WI38 (cell line): ENCODE results near the gene NR3C2.

Experiments
- H3K4me3 ChIP-seq: 2 replicates; pipeline ENCODE4 v1.5.1; 2011; ENCODE audit warnings: low read depth, mild to moderate bottlenecking, control low read depth, low read length
- CTCF ChIP-seq: IDR thresholded peaks from 2 replicates; pipeline ENCODE4 v1.5.1; 2012; ENCODE audit warnings: low read depth, mild to moderate bottlenecking, control low read depth, low read length

The NR3C2 gene

DNA sequence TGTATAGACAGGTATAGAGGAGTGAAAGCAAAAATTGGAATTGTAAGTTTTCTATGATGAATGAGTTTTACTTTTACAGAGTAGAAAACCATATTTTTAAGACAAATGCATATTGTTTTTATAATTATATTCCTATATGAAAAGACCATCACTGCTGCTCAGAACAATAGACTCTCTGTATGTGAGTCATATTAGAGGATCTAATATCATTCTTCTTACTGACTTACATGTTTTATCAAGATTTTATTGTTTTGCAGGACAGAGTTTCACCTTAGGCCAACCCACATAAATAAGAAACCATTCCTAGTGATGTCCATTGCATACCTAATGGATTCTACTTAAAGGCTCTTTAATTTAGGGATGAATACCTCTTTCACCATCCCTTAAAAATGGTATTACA lies 88.6 kb downstream of the NR3C2 start:
- no peak overlapping the region for H3K4me3 ChIP-seq
- TF ChIP-seq CTCF = no peak

DNA sequence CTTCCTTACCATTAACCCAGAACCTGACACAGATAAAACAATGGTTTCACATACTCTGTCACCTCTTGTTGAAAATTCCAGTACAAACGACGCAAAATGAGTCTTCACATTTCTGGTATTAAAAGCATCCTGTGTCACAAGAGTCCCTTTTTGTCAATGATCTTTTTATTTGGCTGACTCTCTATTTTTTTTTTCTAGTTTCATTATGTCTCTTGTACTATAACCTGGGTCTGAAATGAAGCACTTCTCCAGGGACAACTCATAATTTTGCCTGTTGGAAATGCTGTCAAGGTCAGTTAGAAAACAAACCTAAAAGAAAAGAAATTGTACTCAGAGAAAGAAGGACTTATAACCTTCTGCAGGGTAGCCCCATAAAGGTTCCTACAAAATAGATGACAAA lies 93.1 kb downstream of the NR3C2 start:
- no peak for TF ChIP-seq CTCF
- H3K4me3 ChIP-seq = no peak overlapping the region

DNA sequence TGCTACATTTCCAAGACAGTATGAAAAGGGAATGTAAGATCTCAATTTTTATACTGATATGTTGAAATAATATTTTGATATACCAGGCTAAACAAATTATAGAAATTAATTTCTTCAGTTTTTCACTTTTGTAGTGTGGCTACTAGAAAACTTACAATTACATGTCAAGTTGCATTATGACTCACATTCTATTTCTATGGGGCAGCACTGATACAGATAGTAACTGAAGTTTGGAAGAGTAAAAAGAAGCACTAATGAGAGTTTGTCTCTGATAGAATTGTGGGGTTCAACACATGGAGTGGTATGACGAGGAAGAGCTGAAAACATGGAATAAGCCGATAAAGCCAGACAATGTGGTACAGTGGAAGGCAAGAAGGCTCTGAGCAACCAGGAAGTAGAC lies 95.6 kb downstream of the NR3C2 start:
- no peak overlapping the region for H3K4me3 ChIP-seq
- no peak for TF ChIP-seq CTCF

DNA sequence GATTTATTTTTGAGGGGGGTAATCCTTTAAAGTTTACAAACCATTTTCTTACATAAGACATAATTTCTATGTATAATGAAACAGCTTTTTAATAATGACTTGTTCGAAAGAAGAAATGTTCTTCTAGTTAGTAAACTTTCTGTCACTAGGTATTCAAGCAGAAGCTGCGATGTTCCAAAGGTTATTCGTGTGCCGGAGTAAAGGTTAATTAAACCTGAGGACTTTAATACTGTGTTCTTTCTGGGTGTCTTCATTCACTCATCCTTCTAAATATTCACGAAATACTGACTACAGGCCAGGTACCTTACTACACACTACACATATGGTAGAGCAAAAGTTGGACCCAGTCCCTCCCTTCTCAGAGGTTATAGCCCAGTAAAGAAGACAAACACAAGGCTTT lies 96.7 kb downstream of the NR3C2 start:
- H3K4me3 ChIP-seq = no peak overlapping the region
- TF ChIP-seq CTCF = no peak

DNA sequence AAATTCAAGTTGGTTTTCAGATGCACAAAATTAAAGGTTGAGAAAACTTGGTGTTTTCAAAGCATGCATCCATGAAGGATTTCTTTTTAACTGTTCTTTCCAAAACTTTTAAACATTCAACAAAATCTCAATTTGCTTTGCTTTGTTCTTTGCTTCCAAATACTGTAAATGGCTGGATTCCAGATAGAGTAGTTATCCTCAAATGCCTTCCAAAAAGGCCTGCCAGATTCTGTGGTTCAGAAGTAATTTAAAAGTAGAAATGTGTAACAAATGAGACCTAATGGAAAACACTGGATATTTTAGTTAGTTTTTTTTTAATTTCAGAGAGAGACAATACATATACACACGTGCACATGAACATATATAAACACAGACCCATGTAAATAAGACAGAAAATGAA lies 97.3 kb downstream of the NR3C2 start:
- TF ChIP-seq CTCF = no peak
- no peak overlapping the region for H3K4me3 ChIP-seq

- no peak for TF ChIP-seq CTCF
- no peak overlapping the region for H3K4me3 ChIP-seq
Observed at GRCh38 chr4:148344352-148344751, 97.9 kb downstream of the NR3C2 start.

GRCh38 chr4:148341980-148342800 lies 100.0 kb downstream of the NR3C2 start:
- H3K4me3 ChIP-seq = no peak overlapping the region
- no peak for TF ChIP-seq CTCF
